ENCODE measurements around the gene SLC35A2. TPM values are rescaled to one million over a fixed set of nuclear protein-coding genes. Genes with fewer than 3 reads are reported as not detected.

SLC35A2 gene
- total RNA-seq (2014; rRNA removed; shearing (Covaris generic)) = 27.9 and 31.0 TPM in 2 replicates
- polyA plus RNA-seq (2015; cell fraction: cytosol; rRNA removed) = 52.6 TPM in 2 replicates
- 30.1 and 45.5 TPM in 2 replicates for polyA plus RNA-seq (2015; cell fraction: nucleus; rRNA removed)

- DNase-seq (ENCODE audit: low read depth, low spot score) = peak; percentile 65
- in situ Hi-C loops (cut with HindIII; ENCODE audit: low pct_unique_long_range_greater_than_20kb, low sequenced_read_pairs) = no loop called here
Measured at GRCh38 chrX:48911412-48912182, at the start of gene SLC35A2. TSS of gene SLC35A2 (minus strand) at chrX:48911646. CDS start at chrX:48911636, 10 bp downstream.

- no peak for DNase-seq (ENCODE audit: low read depth, low spot score)
- in situ Hi-C loops (cut with HindIII; ENCODE audit: low pct_unique_long_range_greater_than_20kb, low sequenced_read_pairs) = no loop called here
Measured at GRCh38 chrX:48960291-48960690, 48.8 kb upstream of the SLC35A2 start.

- peak; percentile 19 for DNase-seq (ENCODE audit: low read depth, low spot score)
- in situ Hi-C loops (cut with HindIII; ENCODE audit: low pct_unique_long_range_greater_than_20kb, low sequenced_read_pairs) = no loop called here
Measured at GRCh38 chrX:48958635-48959094, 47.2 kb upstream of the SLC35A2 start.

GRCh38 chrX:48957827-48958634 is 46.6 kb upstream of the SLC35A2 start:
- in situ Hi-C loops (cut with HindIII; ENCODE audit: low pct_unique_long_range_greater_than_20kb, low sequenced_read_pairs) = no loop called here
- DNase-seq (ENCODE audit: low read depth, low spot score) = peak; percentile 97

- no peak for DNase-seq (ENCODE audit: low read depth, low spot score)
- in situ Hi-C loops (cut with HindIII; ENCODE audit: low pct_unique_long_range_greater_than_20kb, low sequenced_read_pairs) = no loop called here
Measured at GRCh38 chrX:48957477-48957826, 46.0 kb upstream of the SLC35A2 start, which contains the start of gene OTUD5. TSS of gene OTUD5 (minus strand) at chrX:48957607. CDS start at chrX:48957570, 37 bp downstream.

- DNase-seq (ENCODE audit: low read depth, low spot score) = no peak
- in situ Hi-C loops (cut with HindIII; ENCODE audit: low pct_unique_long_range_greater_than_20kb, low sequenced_read_pairs) = no loop called here
Measured at GRCh38 chrX:48956728-48957414, 45.4 kb upstream of the SLC35A2 start.

GRCh38 chrX:48948589-48948988 is 37.1 kb upstream of the SLC35A2 start:
- DNase-seq (ENCODE audit: low read depth, low spot score) = no peak
- in situ Hi-C loops (cut with HindIII; ENCODE audit: low pct_unique_long_range_greater_than_20kb, low sequenced_read_pairs) = no loop called here

GRCh38 chrX:48945517-48946348 is 34.3 kb upstream of the SLC35A2 start:
- peak; percentile 64 for DNase-seq (ENCODE audit: low read depth, low spot score)
- in situ Hi-C loops (cut with HindIII; ENCODE audit: low pct_unique_long_range_greater_than_20kb, low sequenced_read_pairs) = no loop called here

- in situ Hi-C loops (cut with HindIII; ENCODE audit: low pct_unique_long_range_greater_than_20kb, low sequenced_read_pairs) = no loop called here
- no peak for DNase-seq (ENCODE audit: low read depth, low spot score)
Measured at GRCh38 chrX:48942895-48943294, 31.4 kb upstream of the SLC35A2 start.

- in situ Hi-C loops (cut with HindIII; ENCODE audit: low pct_unique_long_range_greater_than_20kb, low sequenced_read_pairs) = no loop called here
Measured at GRCh38 chrX:48940404-48940955, 29.0 kb upstream of the SLC35A2 start.

GRCh38 chrX:48939524-48940228 is 28.2 kb upstream of the SLC35A2 start:
- in situ Hi-C loops (cut with HindIII; ENCODE audit: low pct_unique_long_range_greater_than_20kb, low sequenced_read_pairs) = no loop called here
- no peak for DNase-seq (ENCODE audit: low read depth, low spot score)

More at GRCh38 chrX:48940404-48940955, 29.0 kb upstream of the SLC35A2 start:
- DNase-seq (ENCODE audit: low read depth, low spot score) = no peak

- DNase-seq (ENCODE audit: low read depth, low spot score) = no peak
- in situ Hi-C loops (cut with HindIII; ENCODE audit: low pct_unique_long_range_greater_than_20kb, low sequenced_read_pairs) = no loop called here
Measured at GRCh38 chrX:48938721-48939425, 27.4 kb upstream of the SLC35A2 start.

- peak; percentile 17 for DNase-seq (ENCODE audit: low read depth, low spot score)
- in situ Hi-C loops (cut with HindIII; ENCODE audit: low pct_unique_long_range_greater_than_20kb, low sequenced_read_pairs) = no loop called here
Measured at GRCh38 chrX:48937054-48937907, 25.8 kb upstream of the SLC35A2 start.

GRCh38 chrX:48936429-48937053 is 25.1 kb upstream of the SLC35A2 start:
- in situ Hi-C loops (cut with HindIII; ENCODE audit: low pct_unique_long_range_greater_than_20kb, low sequenced_read_pairs) = no loop called here
- no peak for DNase-seq (ENCODE audit: low read depth, low spot score)
